Bone marrow (tissue), 2 donors: ENCODE results near the gene SLC27A3.

Experiments used
- DNase-seq, 2 donors: peaks; one replicate each; lab custom pipeline; 2025; lab: John Stamatoyannopoulos, UW

The SLC27A3 gene

DNA sequence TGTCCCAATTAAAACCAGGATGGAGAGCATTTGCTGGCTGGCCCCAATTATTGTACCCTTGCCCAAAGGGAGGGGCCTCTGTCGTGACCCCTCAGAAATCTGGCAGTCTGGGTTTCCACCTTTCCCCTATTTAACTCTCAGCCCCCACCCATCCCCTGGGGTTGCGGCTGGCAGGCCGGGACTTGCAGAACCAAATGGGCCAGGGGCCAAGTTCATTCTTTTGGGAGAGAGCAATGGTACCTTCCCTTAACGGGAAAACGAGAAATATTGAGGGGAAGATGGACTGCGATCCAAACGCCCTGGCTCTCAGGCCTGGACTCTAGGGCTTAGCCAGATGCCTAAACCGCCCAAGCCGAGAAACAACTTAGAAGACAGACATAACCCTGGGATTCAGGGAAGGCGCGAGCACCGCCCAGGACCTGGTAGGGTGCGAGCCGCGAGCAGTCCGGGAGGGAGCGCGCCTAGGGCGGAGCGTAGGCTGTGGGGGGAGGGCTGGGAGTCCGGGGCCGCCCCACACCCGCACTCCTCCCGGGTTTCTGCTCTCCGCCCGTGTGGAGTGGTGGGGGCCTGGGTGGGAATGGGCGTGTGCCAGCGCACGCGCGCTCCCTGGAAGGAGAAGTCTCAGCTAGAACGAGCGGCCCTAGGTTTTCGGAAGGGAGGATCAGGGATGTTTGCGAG, at the start of gene SLC27A3:
Gene SLC27A3, plus strand, starts transcription at position 628 of the 678 bp plus-strand sequence. CDS start 91 bp downstream, outside the sequence.
- DNase-seq, result no peak

DNA sequence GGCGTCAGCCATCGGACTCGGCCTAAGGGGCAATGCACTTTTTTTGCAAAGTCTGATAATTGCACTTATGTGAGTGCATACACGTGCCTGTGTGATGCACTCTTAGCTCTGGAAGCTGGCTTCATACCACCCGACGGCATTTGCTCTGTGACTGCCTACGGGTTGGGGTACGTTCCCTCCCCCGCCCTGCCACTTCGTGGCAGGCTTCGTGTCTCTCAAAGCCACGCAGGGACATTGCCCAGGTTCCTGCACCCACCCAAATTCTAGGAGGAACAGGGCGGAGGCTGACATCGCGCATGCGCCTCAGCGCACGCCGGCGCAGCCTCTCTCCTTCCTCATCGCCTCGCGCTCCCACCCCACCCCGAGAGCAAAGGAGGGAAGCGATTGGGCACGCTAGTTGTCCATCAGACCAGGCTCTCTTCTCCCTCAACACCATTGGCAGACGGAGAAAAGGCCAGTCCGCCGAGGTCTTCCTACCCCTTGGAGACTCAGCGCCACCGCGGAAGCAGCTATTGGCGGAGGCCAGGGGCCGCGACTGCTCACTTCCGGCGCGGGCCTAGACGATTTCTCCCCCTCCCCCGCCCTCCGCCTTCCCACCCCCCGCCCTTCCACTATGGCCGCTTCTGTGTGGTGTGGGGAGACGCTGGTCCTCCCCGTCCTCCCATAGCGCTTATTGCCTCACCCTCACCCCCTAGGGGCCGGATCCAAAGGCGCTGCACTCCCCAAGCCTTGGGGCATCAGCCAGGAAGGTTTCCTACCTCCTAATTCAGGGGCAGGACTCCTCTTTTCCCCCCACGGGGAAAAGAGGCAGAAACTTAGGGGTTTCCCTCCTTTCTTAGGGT, 47.5 kb upstream of the SLC27A3 start, which contains the start of gene INTS3:
Gene INTS3, plus strand, starts transcription at position 588 of the 842 bp plus-strand sequence. CDS start 585 bp downstream, outside the sequence.
- peak; percentile 89 to 99 for DNase-seq

- DNase-seq, result no peak
These were observed 46.7 kb upstream of the SLC27A3 start for GRCh38 chr1:153728305-153729066.

- DNase-seq, result no peak
These were observed 44.7 kb upstream of the SLC27A3 start for GRCh38 chr1:153730468-153730988.

- DNase-seq, result no peak
These were observed 41.2 kb upstream of the SLC27A3 start for GRCh38 chr1:153733970-153734369.

GRCh38 chr1:153734396-153735089, 40.7 kb upstream of the SLC27A3 start:
- no peak for DNase-seq

GRCh38 chr1:153735090-153735420, 40.2 kb upstream of the SLC27A3 start:
- DNase-seq, result no peak

DNA sequence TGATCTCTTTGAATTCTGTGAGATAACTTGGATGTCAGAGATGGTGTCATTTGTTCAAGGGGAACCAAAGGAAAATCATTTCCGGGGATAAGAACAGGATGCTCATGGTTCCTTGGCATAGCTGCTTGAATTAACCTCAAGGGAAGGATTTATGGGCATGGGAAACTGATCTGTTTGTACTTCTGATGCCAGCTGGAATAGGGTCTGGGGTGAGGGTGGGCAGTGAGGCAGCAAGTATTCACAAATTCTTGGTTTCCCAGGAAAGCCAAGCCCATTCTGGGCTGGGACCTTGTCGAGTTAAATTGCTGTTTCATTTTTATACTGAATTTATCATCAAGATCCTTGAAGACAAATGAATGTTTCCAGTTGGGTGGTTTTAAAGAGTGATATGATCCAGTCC, 33.2 kb upstream of the SLC27A3 start:
- DNase-seq, result no peak

- no peak for DNase-seq
These were observed 32.6 kb upstream of the SLC27A3 start for GRCh38 chr1:153742411-153743142.

- DNase-seq, result no peak
These were observed 29.8 kb upstream of the SLC27A3 start for GRCh38 chr1:153745417-153745816.

DNA sequence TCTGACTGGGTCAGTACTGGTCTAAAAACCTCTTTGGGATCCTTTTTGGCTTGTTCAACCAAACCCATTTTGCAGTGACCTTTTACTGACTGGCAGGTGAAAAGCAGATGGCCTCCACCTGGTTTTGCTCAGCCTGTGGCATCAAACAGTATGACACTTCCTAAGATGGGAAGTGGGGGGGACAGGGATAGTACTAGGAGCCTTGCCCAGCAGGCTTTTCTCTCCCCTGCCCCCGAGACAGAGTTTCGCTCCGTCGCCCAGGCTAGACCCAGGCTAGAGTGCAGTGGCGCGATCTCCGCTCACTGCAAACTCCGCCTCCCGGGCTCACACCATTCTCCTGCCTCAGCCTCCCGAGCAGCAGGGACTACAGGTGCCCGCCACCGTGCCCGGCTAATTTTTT, 29.0 kb upstream of the SLC27A3 start:
- no peak for DNase-seq

- no peak for DNase-seq
These were observed 26.3 kb upstream of the SLC27A3 start for GRCh38 chr1:153748903-153749302.

DNA sequence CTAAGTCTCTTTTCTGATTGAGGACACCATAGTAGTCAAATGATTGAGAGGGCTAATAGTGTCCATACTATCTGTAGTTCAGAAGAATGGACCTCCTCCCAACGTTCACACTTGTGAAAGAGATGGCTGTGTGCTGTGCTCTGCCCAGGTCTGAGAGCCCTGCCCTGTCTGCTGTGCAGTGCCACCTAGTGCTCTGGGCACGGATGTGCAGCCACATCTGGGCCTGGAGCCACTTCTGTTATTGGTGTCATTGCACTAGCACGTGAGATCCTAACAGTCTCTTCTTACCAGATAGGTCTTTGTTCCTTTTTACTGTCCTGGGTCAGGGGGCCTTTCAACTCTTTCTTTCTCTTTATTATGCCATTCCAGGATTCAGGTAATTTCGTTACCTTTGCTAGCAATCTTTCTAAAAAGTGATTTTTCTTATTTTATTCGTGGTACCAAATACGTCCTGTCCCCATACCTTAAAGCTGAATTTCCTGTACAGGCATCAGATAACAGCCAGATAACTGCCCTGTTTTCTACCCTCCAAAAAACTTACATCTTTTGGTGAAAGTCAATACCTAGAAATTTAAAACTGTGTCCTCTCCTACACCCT, 25.7 kb upstream of the SLC27A3 start:
- peak; percentile 33 to 71 for DNase-seq

DNA sequence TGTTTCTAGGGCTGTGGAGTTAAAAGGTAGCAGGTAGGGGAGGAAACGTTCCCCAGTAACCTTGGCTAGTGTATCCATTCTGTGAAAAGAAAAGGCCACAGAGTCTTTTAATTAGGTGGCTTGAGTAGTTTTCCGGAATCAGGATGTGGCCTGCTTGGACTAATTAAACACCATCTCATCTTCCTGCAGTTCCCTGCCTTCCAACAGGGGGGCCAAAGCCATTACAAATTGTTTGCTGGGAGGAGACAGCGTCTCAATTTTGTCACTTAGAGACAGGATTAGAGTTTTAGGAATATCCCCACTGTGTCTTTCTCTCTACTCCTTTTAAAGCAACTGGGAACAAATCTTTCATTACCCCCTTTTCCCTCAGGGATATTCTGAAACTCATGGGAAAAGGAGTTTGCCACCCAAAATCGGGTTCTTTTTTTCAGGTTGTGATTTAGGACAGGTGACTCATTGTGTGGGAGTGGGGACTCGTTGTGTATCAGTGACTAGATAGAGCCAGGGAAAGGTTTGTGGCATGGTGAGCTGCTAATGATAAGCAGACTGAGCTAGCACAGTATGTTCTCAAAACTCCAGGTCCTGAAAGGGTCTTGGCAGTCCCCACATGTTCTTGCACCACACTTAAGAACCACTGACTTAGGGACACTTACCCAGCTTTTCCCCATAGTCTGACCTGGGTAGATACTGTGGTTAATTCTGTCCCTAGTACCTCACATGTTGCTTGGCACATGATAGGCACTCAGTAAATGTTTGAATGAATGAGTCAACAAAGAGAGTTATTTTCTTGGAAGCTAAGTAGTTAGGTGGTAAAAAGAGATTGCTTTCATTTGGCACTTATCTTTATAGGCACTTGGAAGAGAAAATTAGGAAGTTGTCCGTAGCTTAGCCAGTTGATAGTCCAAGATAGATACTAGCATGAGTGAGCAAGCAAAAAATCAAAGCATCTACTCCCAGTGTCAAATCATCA, 24.9 kb upstream of the SLC27A3 start:
- DNase-seq, result no peak

GRCh38 chr1:153752072-153752471, 23.1 kb upstream of the SLC27A3 start:
- DNase-seq, result no peak

GRCh38 chr1:153752571-153753195, 22.5 kb upstream of the SLC27A3 start:
- no peak for DNase-seq

DNA sequence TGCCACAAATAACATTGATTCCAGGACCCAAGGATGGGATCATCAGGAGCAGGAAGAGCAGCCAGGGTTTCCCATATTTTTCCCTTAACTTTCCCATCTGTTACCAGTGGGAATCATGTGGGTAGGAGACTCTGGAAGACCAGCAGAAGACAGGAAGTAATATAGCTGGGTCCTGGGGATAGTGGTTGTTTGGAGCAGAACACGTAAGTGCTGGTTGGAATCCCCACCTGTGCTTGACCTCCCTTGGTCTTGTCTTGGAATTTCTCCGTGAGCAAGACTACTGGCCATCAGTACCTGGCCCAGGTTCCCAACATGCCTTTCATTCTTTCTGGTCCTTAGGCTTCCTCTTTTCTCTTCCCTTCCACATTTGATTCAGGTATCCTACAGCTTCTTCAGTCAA, 20.9 kb upstream of the SLC27A3 start:
- DNase-seq, result no peak

DNA sequence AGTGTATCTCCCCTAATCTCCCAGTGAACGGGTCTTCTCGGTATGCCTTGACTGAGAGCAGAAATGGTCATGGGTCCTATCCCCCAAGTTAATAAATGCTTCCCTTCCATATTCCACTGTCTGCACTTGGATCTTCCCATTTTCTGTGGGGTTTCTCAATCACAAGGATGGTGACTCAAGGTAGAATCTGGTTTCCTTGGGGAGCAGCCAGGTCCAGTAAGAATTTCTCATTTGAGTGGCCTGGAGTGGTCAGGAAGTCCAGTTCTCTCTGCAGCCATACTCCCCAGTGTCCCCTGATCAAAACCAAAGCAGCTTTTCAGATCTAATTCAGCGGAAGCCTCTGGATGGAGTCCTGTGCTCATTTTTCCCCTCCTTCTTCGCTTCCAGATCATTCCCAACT, 14.8 kb upstream of the SLC27A3 start:
- no peak for DNase-seq
